OCI-LY3 (cell line): ENCODE data around the gene SFPQ.

Source experiments
- H2AFZ ChIP-seq: fragments of 200-600, 300-600 bp; shearing (Covaris generic); 2 replicates; pipeline ENCODE4 v1.6.0; 2014; ENCODE audit warnings: antibody characterized with exemption, low read depth, low read length
- H3K27ac ChIP-seq: fragments of 200-600, 300-600 bp; sonication (generic); 2 replicates; pipeline ENCODE4 v1.5.1; 2014; ENCODE audit warnings: mild to moderate bottlenecking, low read length, moderate library complexity, mixed read lengths
- H3K27me3 ChIP-seq: fragments of 200-600, 300-600 bp; sonication (generic); 2 replicates; pipeline ENCODE4 v1.6.1; 2014; ENCODE audit warnings: low read depth, low read length, mixed read lengths
- H3K36me3 ChIP-seq: fragments of 200-600, 300-600 bp; sonication (generic); replicated peaks from 2 replicates; pipeline ENCODE3; 2014; ENCODE audit warnings: low read depth, low read length, mixed read lengths
- H3K4me1 ChIP-seq: fragments of 300-600, 200-600 bp; sonication (generic); 2 replicates; pipeline ENCODE4 v1.6.1; 2014; ENCODE audit warnings: low read length, mixed read lengths
- H3K4me2 ChIP-seq: fragments of 200-600, 300-600 bp; sonication (generic); 2 replicates; pipeline ENCODE4 v1.6.1; 2014; ENCODE audit warnings: low read length, mixed read lengths
- H3K4me3 ChIP-seq: fragments of 300-600, 200-600 bp; sonication (generic); 2 replicates; pipeline ENCODE4 v1.5.1; 2014; ENCODE audit warnings: antibody characterized with exemption, mild to moderate bottlenecking, low read length, moderate library complexity
- H3K79me2 ChIP-seq: fragments of 300-600, 200-600 bp; shearing (Covaris generic); 2 replicates; pipeline ENCODE4 v1.6.1; 2014; ENCODE audit warnings: mild to moderate bottlenecking, low read length, mixed read lengths
- H3K9ac ChIP-seq: fragments of 300-600, 200-600 bp; shearing (Covaris generic); 2 replicates; pipeline ENCODE4 v1.6.0; 2014; ENCODE audit warnings: mild to moderate bottlenecking, low read length, moderate library complexity
- H3K9me3 ChIP-seq: fragments of 200-600, 300-600 bp; shearing (Covaris generic); 2 replicates; pipeline ENCODE4 v1.6.1; 2014; ENCODE audit warnings: low read length, mixed read lengths; ENCODE audit not compliant: insufficient read depth
- H4K20me1 ChIP-seq: fragments of 200-600, 300-600 bp; sonication (generic); 2 replicates; pipeline ENCODE4 v1.6.1; 2016; ENCODE audit warnings: low read length, mixed read lengths; ENCODE audit not compliant: insufficient read depth
- CTCF ChIP-seq: fragments of 200-600, 300-600 bp; sonication (generic); IDR thresholded peaks from 2 replicates; pipeline ENCODE4 v1.5.1; 2014; ENCODE audit warnings: antibody characterized with exemption, low read length, low read depth
- EZH2phosphoT487 ChIP-seq: fragments of 200-600 bp; shearing (Covaris generic); IDR thresholded peaks from 2 replicates; pipeline ENCODE4 v1.6.1; 2018; ENCODE audit warnings: antibody characterized with exemption, mixed run types, low read depth

Gene SFPQ

GRCh38 chr1:35215346-35215745, 22.4 kb upstream of the SFPQ start:
- no peaks in the 10 kb centered on the region for H3K4me1 ChIP-seq
- H3K79me2 ChIP-seq, result no peaks in the 10 kb centered on the region
- H3K9ac ChIP-seq, result no peak overlapping the region
- no peaks in the 10 kb centered on the region for H3K36me3 ChIP-seq
- H3K4me3 ChIP-seq, result no peak overlapping the region
- H2AFZ ChIP-seq, result no peak overlapping the region
- no peak for TF ChIP-seq CTCF
- no peak for TF ChIP-seq EZH2phosphoT487
- no peak overlapping the region for H3K4me2 ChIP-seq
- H3K27ac ChIP-seq, result no peak overlapping the region
- H3K9me3 ChIP-seq, result no peaks in the 10 kb centered on the region
- H3K27me3 ChIP-seq, result no peaks in the 10 kb centered on the region
- H4K20me1 ChIP-seq, result no peaks in the 10 kb centered on the region

GRCh38 chr1:35211120-35211414, 18.1 kb upstream of the SFPQ start:
- Histone ChIP-seq H3K27me3 (no peaks in the 10 kb centered on the region), H3K36me3 (no peaks in the 10 kb centered on the region), H4K20me1 (no peaks in the 10 kb centered on the region), H3K4me1 (no peaks in the 10 kb centered on the region), H3K79me2 (no peaks in the 10 kb centered on the region), H3K9me3 (no peaks in the 10 kb centered on the region), H2AFZ (no peak overlapping the region), H3K4me3 (no peak overlapping the region), H3K4me2 (no peak overlapping the region), H3K27ac (no peak overlapping the region), H3K9ac (no peak overlapping the region)
- TF ChIP-seq EZH2phosphoT487 (no peak), CTCF (no peak)

GRCh38 chr1:35210321-35211119, 17.6 kb upstream of the SFPQ start:
- Histone ChIP-seq H2AFZ (no peak overlapping the region), H3K79me2 (no peaks in the 10 kb centered on the region), H3K9ac (no peak overlapping the region), H3K27ac (no peak overlapping the region), H4K20me1 (no peaks in the 10 kb centered on the region), H3K9me3 (no peaks in the 10 kb centered on the region), H3K4me1 (no peaks in the 10 kb centered on the region), H3K4me3 (no peak overlapping the region), H3K27me3 (no peaks in the 10 kb centered on the region), H3K4me2 (no peak overlapping the region), H3K36me3 (no peaks in the 10 kb centered on the region)
- TF ChIP-seq CTCF (no peak), EZH2phosphoT487 (no peak)

GRCh38 chr1:35203295-35203694, 10.3 kb upstream of the SFPQ start:
- H3K4me2 ChIP-seq, result no peak overlapping the region
- H3K4me3 ChIP-seq, result no peak overlapping the region
- H2AFZ ChIP-seq, result no peak overlapping the region
- H3K27me3 ChIP-seq, result no peaks in the 10 kb centered on the region
- H4K20me1 ChIP-seq, result no peaks in the 10 kb centered on the region
- TF ChIP-seq CTCF (no peak), EZH2phosphoT487 (no peak)
- H3K79me2 ChIP-seq, result no peaks in the 10 kb centered on the region
- H3K9ac ChIP-seq, result no peak overlapping the region
- H3K27ac ChIP-seq, result no peak overlapping the region
- no peaks in the 10 kb centered on the region for H3K9me3 ChIP-seq
- no peaks in the 10 kb centered on the region for H3K36me3 ChIP-seq
- peaks cover 3% of the 10 kb centered on the region for H3K4me1 ChIP-seq
